ENCODE results near the gene MYCN. TPM values are rescaled to one million over a fixed set of nuclear protein-coding genes. Genes with fewer than 3 reads are reported as not detected.

The MYCN gene
- total and polyA plus RNA-seq, 2 of the 8 experiments (the other 6 are each of a cell fraction or from before 2014, with no cell fraction given), result 87.8 to 137 TPM

GRCh38 chr2:15985531-15985930 is 45.2 kb downstream of the MYCN start:
- no peak for FAIRE-seq

More at GRCh38 chr2:15985531-15985930, 45.2 kb downstream of the MYCN start:
- H3K4me2 ChIP-seq (ENCODE audit: insufficient read depth in 1 of 2, low read depth in 2 of 2, low read length in 2 of 2), result no peak overlapping the region
- no peaks in the 10 kb centered on the region for H3K36me3 ChIP-seq (ENCODE audit: control insufficient read depth in 2 of 4, insufficient read depth in 4 of 4, low read length in 3 of 4)
- H3K18ac ChIP-seq (ENCODE audit: extremely low read depth, low read length), result peak overlapping the region; percentile 73; the same call in 1 of the 2 replicates
- H3K79me1 ChIP-seq (ENCODE audit: low read depth, low read length), result no peaks in the 10 kb centered on the region
- peak overlapping the region; percentile 79 for H2BK5ac ChIP-seq (ENCODE audit: low read depth, low read length)
- H2AK5ac ChIP-seq (ENCODE audit: low read depth, low read length), result peak overlapping the region; percentile 100
- peak overlapping the region; percentile 90 for H4K91ac ChIP-seq (replicated peaks; ENCODE audit: insufficient read length, low read length)
- no peak overlapping the region for H3K23ac ChIP-seq (ENCODE audit: insufficient read length)
- TF ChIP-seq NANOG (IDR thresholded peaks at IDR 0.05; ENCODE audit: insufficient read depth, low read depth, low read length, poor library complexity, severe bottlenecking) (no peak), SP1 (IDR thresholded peaks at IDR 0.05; ENCODE audit: low read depth, low read length) (no peak), EZH2 (IDR thresholded peaks at IDR 0.05; ENCODE audit: low read depth, low read length, severe bottlenecking) (no peak), FOSL1 (IDR thresholded peaks at IDR 0.05; ENCODE audit: insufficient read depth, low read depth, low read length) (no peak)
- peak overlapping the region; percentile 93 for H2BK15ac ChIP-seq (ENCODE audit: low read length)
- ChIA-PET POLR2A (ENCODE audit: partially characterized antibody) (no interaction called here), CTCF (ENCODE audit: partially characterized antibody) (interaction anchor here (1.2 kb wide), 1 partner anchor 377 kb away, joined by 3 read pairs; no protein-coding TSS in a partner anchor)
- no peak overlapping the region for H4K8ac ChIP-seq (ENCODE audit: extremely low read depth, insufficient read depth, low read length)
- H4K5ac ChIP-seq (ENCODE audit: insufficient read length, low read depth, low read length), result peak overlapping the region; percentile 2
- peaks cover 0 to 2% of the 10 kb centered on the region in 2 experiments for H4K20me1 ChIP-seq (replicated peaks in 1 of 2; ENCODE audit: control insufficient read depth in 1 of 2, insufficient read depth in 2 of 2, low read length in 2 of 2)
- peak overlapping the region in 1 of 4 experiments; percentile 59; a peak in 2 of 7 replicates for H3K9ac ChIP-seq (replicated peaks in 1 of 4; ENCODE audit: extremely low read depth in 1 of 4, low read depth in 3 of 4, low read length in 3 of 4)
- peak overlapping the region; percentile 91 for H2BK20ac ChIP-seq (ENCODE audit: low read length)
- H3K14ac ChIP-seq (ENCODE audit: insufficient read length), result no peak overlapping the region
- peaks cover 0 to 1% (median 0%) of the 10 kb centered on the region in 4 experiments; a peak in 2 of 7 replicates for H3K27me3 ChIP-seq (replicated peaks in 1 of 4; ENCODE audit: control insufficient read depth in 3 of 4, extremely low read depth in 1 of 4, insufficient read depth in 3 of 4, low read length in 3 of 4)
- no peaks in the 10 kb centered on the region for H3K79me2 ChIP-seq (ENCODE audit: control insufficient read depth in 1 of 2, insufficient read depth in 2 of 2, low read length in 2 of 2)
- peak overlapping the region; percentile 50 for H3K56ac ChIP-seq (replicated peaks; ENCODE audit: insufficient read length, low read depth, low read length)
- peak overlapping the region; percentile 69 for H3K4ac ChIP-seq (replicated peaks; ENCODE audit: insufficient read length, low read depth, low read length)
- 88% methylated on average over 7 of the region's 7 CpGs; no CpG with 5 or more reads in 1 of the 2 experiments for WGBS, 2 experiments (ENCODE audit: extremely low coverage in 1 of 2, insufficient coverage in 1 of 2, insufficient read length in 1 of 2, insufficient replicate concordance in 2 of 2, low coverage in 1 of 2, low lambda C conversion rate in 2 of 2, missing lambda C conversion rate in 1 of 2)
- peaks cover 11% of the 10 kb centered on the region; the same call in 1 of the 2 replicates for H3K23me2 ChIP-seq (ENCODE audit: low read depth, low read length)
- no peak for DNase-seq (ENCODE audit: low read depth in 1 of 2, low spot score in 2 of 2)
- no peak overlapping the region for H2AFZ ChIP-seq (ENCODE audit: low read length)
- peak overlapping the region; percentile 100 for H2BK12ac ChIP-seq (ENCODE audit: low read depth, low read length)
- H3K4me1 ChIP-seq (replicated peaks in 1 of 4; ENCODE audit: control insufficient read depth in 3 of 4, insufficient read depth in 4 of 4, low read length in 3 of 4), result peaks cover 2 to 19% (median 12%) of the 10 kb centered on the region in 4 experiments; a peak in 4 of 7 replicates
- H3K4me3 ChIP-seq (ENCODE audit: extremely low read depth in 1 of 4, insufficient read depth in 2 of 4, low read depth in 3 of 4, low read length in 4 of 4), result no peak overlapping the region
- H3K27ac ChIP-seq (ENCODE audit: low read depth, low read length), result 0 out of 2 replicates have a peak overlapping the region, but pooled peaks have one; percentile 45
- peak overlapping the region; percentile 30 for H2BK120ac ChIP-seq (replicated peaks; ENCODE audit: low read depth, low read length)
- no peaks in the 10 kb centered on the region for H3K9me3 ChIP-seq (ENCODE audit: insufficient read depth in 2 of 2, low read depth in 1 of 2, low read length in 1 of 2)
